Right kidney (tissue), 1 donor: Measurements from ENCODE around the gene OASL.

Experiments
- DNase-seq: peaks from one replicate; pipeline ENCODE4 v3.0.0-alpha.2; 2016

The OASL gene

GRCh38 chr12:121013715-121014114 is 25.3 kb downstream of the OASL start:
- no peak for DNase-seq

- DNase-seq, result no peak
Measured at GRCh38 chr12:121011820-121012219, 27.2 kb downstream of the OASL start.

- no peak for DNase-seq
Measured at GRCh38 chr12:121010860-121011259, 28.2 kb downstream of the OASL start.

- no peak for DNase-seq
Measured at GRCh38 chr12:121009741-121010140, 29.3 kb downstream of the OASL start.

GRCh38 chr12:121008347-121009098 is 30.5 kb downstream of the OASL start:
- DNase-seq, result no peak

GRCh38 chr12:121005346-121005815 is 33.7 kb downstream of the OASL start:
- no peak for DNase-seq

- no peak for DNase-seq
Measured at GRCh38 chr12:121004253-121004815, 34.7 kb downstream of the OASL start.

- DNase-seq, result no peak
Measured at GRCh38 chr12:121003650-121004049, 35.4 kb downstream of the OASL start.

- DNase-seq, result no peak
Measured at GRCh38 chr12:121001841-121002483, 37.1 kb downstream of the OASL start.

GRCh38 chr12:121001060-121001459 is 38.0 kb downstream of the OASL start:
- DNase-seq, result no peak

- DNase-seq, result no peak
Measured at GRCh38 chr12:121000530-121000929, 38.5 kb downstream of the OASL start.

GRCh38 chr12:120999191-121000120 is 39.6 kb downstream of the OASL start:
- no peak for DNase-seq

- no peak for DNase-seq
Measured at GRCh38 chr12:120998435-120998834, 40.6 kb downstream of the OASL start.

GRCh38 chr12:120997448-120997847 is 41.6 kb downstream of the OASL start:
- no peak for DNase-seq

GRCh38 chr12:120996133-120996746 is 42.8 kb downstream of the OASL start:
- DNase-seq, result no peak

- DNase-seq, result no peak
Measured at GRCh38 chr12:120994589-120995337, 44.3 kb downstream of the OASL start.

- DNase-seq, result no peak
Measured at GRCh38 chr12:120994059-120994458, 45.0 kb downstream of the OASL start.

GRCh38 chr12:120993496-120993895 is 45.5 kb downstream of the OASL start:
- DNase-seq, result no peak

GRCh38 chr12:120992989-120993388 is 46.1 kb downstream of the OASL start:
- no peak for DNase-seq

- no peak for DNase-seq
Measured at GRCh38 chr12:120991965-120992364, 47.1 kb downstream of the OASL start.

- DNase-seq, result no peak
Measured at GRCh38 chr12:120990487-120991055, 48.5 kb downstream of the OASL start.
